Measurements from ENCODE around the gene RNASEL. TPM values are rescaled to one million over a fixed set of nuclear protein-coding genes. Genes with fewer than 3 reads are reported as not detected.
"Not testable (repeated sequence)": the region's sequence is repeated elsewhere in the genome, so short reads cannot be mapped to it uniquely, and the experiment has no call there.

Gene RNASEL
- total RNA-seq, 1 donor from 2014 or later, result 7.4 TPM

GRCh38 chr1:182563095-182563494, 26.0 kb downstream of the RNASEL start:
- DNase-seq, result no peak

GRCh38 chr1:182561456-182561855, 27.6 kb downstream of the RNASEL start:
- no peak for DNase-seq

GRCh38 chr1:182560392-182560984, 28.6 kb downstream of the RNASEL start:
- DNase-seq, result no peak

GRCh38 chr1:182556279-182556678, 32.8 kb downstream of the RNASEL start:
- no peak for DNase-seq

- DNase-seq, result no peak
Measured at GRCh38 chr1:182555493-182555892, 33.6 kb downstream of the RNASEL start.

- DNase-seq, result no peak
Measured at GRCh38 chr1:182552527-182552926, 36.5 kb downstream of the RNASEL start.

- no peak for DNase-seq
Measured at GRCh38 chr1:182549811-182550210, 39.2 kb downstream of the RNASEL start.

- DNase-seq, result no peak
Measured at GRCh38 chr1:182549346-182549745, 39.7 kb downstream of the RNASEL start.

GRCh38 chr1:182533896-182534295, 55.2 kb downstream of the RNASEL start:
- no peak for DNase-seq

- not testable (repeated sequence) for DNase-seq
Measured at GRCh38 chr1:182528206-182528605, 60.9 kb downstream of the RNASEL start.

GRCh38 chr1:182527680-182528079, 61.4 kb downstream of the RNASEL start:
- no peak for DNase-seq

- DNase-seq, result no peak
Measured at GRCh38 chr1:182525342-182525741, 63.7 kb downstream of the RNASEL start.

Small RNAs within 50 kb of the gene (small RNA-seq; reads per million reads assigned to genes)
- not detected for gene RF00017 (ENCODE audit: low replicate concordance)

Other genes with a start within 250 kb of the RNASEL start
- gene GLUL, start 197.5 kb downstream of the RNASEL start, total RNA-seq, result 609 TPM
- gene TEDDM1, start 188.6 kb downstream of the RNASEL start, total RNA-seq, result not detected
- not detected for gene RGSL1, start 139.1 kb downstream of the RNASEL start, total RNA-seq
- 10.3 TPM for gene RGS16, start 15.1 kb upstream of the RNASEL start, total RNA-seq
- gene RGS8, start 95.3 kb upstream of the RNASEL start, total RNA-seq, result 0.10 TPM
- gene NPL, start 200.5 kb upstream of the RNASEL start, total RNA-seq, result 3.4 TPM

Data from tongue (tissue), 3 donors.